Glomerular visceral epithelial cell (primary cell): ENCODE data around the gene F11R.
A peak's percentile ranks its signal among the peaks of the same experiment; 100 is the strongest.
"Not testable (repeated sequence)": the region's sequence is repeated elsewhere in the genome, so short reads cannot be mapped to it uniquely, and the experiment has no call there.

Experiments
- DNase-seq: peaks from one replicate; pipeline ENCODE4 v3.0.0-alpha.2; 2016; ENCODE audit errors: extremely low spot score

F11R gene

GRCh38 chr1:161013131-161013487 is 7.8 kb downstream of the F11R start:
- DNase-seq, result peak; percentile 24

GRCh38 chr1:161012420-161012819 is 8.5 kb downstream of the F11R start:
- no peak for DNase-seq

DNA sequence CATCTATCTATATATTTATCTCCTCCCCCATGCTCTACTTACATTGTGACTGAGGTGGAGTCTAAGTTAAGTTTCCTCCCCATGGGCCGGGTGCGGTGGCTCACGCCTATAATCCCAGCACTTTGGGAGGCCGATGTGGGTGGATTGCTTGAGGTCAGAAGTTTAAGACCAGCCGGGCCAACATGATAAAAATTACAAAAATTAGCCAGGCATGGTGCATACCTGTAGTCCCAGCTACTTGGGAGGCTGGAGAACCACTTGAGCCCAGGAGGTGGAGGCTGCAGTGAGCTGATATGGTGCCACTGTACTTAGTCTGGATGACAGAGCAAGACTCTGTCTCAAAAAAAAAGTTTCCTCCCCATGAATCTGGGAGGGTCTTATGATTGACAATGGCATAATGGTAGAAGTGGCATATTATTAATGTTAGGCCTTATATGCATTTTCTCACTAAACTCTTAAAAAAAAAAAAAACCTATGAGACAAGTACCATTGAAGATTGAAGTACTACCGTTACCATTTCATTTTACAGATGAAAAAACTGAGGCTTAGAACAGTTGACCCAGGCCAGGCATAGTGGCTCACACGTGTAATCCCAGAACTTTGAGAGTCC is 11.2 kb downstream of the F11R start:
- DNase-seq, result no peak

- no peak for DNase-seq
Observed at GRCh38 chr1:161008869-161009510, 12.0 kb downstream of the F11R start.

GRCh38 chr1:161007369-161007768 is 13.6 kb downstream of the F11R start:
- DNase-seq, result no peak

DNA sequence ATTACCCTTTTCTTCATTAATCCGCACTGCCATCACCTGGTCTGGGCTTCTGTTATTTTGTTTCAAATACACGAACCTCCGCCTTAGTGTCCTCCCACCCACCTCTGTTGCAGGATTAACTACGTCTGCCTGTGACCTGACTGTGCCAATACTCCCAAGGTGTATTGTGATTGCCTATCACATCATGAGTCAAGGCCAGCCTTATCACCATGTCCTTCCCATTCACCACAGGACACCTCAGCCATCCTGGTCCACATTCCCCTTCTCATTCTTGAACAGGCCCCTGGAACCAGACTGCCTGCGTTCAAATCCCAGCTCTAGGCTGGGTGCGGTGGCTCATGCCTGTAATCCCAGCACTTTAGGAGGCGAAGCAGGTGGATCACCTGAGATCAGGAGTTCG is 14.4 kb downstream of the F11R start:
- DNase-seq, result no peak

- no peak for DNase-seq
Observed at GRCh38 chr1:161001525-161001924, 19.4 kb downstream of the F11R start.

DNA sequence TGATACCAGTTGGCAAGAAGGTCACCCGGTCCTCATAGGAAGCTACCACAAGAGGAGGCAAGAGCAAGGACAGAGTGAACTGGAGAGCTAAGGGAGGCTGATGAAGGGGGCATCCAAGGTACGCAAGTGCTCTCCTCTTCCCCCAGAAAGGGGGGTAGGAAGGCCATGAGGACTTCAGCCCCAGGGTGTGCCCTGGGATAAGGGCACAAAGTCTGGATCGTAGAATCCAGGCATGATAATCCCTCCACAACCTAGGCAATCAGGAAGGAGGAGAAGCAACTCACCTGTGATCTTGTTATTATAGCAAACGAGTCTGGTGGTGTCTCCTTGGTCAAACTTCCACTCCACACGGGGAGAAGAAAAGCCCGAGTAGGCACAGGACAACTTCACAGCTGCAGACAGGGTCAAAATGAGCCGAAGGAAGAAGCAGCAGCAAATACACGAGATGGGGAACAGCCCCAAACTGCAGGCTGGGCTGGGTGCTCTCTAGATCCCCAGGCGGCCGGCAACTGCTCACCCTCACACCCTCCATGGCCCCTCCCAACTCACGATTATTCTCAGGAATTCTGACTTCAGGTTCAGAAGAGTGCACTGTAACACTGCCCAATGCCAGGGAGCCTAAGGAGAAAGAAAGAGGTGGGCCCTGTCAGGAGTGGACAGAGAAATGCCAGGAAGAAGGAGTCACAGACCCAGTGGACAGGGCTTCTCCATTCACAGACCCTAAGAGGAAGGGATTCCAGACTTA is 20.0 kb downstream of the F11R start:
- no peak for DNase-seq

GRCh38 chr1:160999376-160999775 is 21.6 kb downstream of the F11R start:
- DNase-seq, result no peak

DNA sequence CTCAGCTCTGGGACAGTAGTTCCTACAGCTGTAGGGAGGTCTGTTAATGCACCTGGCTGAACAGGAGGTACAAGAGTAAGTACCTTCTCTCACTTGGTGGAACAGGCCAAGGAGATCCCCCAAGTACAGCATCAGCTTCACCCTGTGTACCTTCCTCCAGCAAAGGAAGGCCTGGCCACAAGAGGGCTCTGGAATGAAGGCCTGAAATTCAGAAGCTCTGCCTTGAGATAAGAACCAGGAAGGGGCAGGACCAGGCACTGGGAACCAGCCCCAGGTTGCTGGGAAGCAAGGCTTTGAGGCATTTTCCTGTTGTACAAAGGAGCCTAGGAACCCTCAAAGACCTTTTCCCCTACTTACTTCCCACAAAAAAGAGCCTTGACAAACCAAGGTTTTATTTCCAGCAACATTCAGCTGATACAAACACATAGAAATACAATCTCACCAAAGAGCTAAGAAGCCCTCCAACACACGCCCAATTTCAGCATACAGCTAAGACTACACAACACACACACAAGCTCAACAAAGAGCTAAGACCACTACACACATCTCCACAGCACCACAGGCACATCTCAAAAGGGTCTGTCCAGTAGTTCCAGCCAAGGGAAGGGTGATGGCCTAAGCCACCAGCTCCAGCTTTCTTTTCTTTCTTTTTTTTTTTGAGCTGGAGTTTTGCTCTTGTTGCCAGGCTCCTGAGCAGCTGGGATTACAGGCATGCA is 23.5 kb downstream of the F11R start:
- peak; percentile 38 for DNase-seq

- DNase-seq, result peak; percentile 82
Observed at GRCh38 chr1:160996178-160996577, 24.8 kb downstream of the F11R start.

GRCh38 chr1:160993544-160994193 is 27.3 kb downstream of the F11R start:
- DNase-seq, result peak; percentile 49

- not testable (repeated sequence) for DNase-seq
Observed at GRCh38 chr1:160992036-160992435, 28.9 kb downstream of the F11R start.

GRCh38 chr1:160987359-160988050 is 33.4 kb downstream of the F11R start:
- DNase-seq, result no peak

GRCh38 chr1:160985723-160986122 is 35.2 kb downstream of the F11R start:
- no peak for DNase-seq

- no peak for DNase-seq
Observed at GRCh38 chr1:160981584-160982411, 39.2 kb downstream of the F11R start.

DNA sequence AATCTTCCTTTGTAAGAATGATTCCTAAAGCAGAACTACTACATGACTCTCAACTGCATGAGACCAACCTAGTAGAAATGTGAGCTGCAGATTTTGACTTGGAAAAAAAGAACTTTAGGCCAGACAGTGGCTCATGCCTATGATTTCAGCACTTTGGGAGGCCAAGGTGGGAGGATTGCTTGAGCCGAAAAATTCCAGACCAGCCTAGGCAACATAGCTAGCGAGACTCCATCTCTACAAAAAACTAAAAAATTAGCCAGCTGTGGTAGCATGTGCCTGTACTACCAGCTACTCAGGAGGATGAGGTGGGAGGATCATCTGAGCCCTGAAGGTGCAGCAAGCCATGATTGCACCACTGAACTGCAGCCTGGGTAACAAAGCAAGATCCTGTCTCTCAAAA is 41.7 kb downstream of the F11R start:
- DNase-seq, result no peak

GRCh38 chr1:160978510-160978927 is 42.4 kb downstream of the F11R start:
- DNase-seq, result no peak

DNA sequence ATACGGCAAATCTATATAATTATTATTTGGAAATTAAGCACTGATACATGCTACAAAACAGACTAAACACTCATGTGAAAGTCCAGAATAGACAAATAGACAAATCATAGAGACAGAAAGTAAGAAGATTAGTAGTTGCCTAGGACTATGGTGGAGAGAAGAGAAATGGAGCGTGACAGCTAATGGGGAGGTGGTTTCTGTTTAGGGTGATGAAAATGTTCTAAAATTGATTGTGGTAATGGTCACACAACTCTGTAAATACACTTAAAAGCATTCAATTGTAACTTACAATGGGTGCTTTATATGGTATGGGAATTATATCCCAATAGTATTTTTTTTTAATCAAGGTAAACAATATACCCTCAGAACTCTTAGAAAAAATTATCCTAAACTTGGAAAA is 45.9 kb downstream of the F11R start:
- DNase-seq, result no peak

DNA sequence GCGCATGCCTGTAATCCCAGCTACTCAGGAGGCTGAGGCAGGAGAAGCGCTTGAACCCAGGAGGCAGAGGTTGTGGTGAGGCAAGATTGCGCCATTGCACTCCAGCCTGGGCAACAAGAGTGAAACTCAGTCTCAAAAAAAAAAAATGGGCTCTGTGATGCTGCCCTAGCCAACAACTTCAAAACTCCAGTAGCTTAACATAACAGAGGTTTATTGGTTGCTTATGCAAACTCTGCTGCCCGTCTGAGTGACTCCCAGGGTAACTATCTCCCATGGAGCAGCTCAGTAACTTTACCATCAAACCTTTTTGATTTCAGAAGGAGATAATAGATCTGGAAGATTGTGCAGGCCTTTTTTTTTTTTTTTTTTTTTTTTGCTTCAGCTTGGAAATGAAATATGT is 47.5 kb downstream of the F11R start:
- no peak for DNase-seq

DNA sequence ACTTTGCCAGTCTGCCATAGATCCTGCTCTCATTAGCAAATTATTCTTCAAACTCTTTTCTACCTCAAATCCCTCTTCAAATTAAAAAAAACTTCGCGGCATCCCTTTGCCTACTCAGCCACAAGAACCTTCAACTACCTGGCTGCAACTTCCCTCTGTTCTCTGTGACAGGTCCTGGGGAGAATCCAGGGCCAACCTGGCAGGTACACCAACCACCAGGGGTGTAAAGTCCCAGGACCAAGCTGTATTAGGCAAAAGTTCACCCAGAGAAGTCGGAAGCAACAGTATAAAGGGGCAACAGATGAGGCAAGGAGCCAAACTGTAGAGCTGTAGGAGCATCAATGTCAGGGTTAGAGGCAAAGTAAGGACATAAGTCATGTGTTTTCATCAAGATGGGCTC is 48.0 kb downstream of the F11R start:
- DNase-seq, result no peak
